ENCODE measurements around the gene DACT2. TPM values are rescaled to one million over a fixed set of nuclear protein-coding genes. Genes with fewer than 3 reads are reported as not detected.
"Not testable (repeated sequence)": the region's sequence is repeated elsewhere in the genome, so short reads cannot be mapped to it uniquely, and the experiment has no call there.

Gene DACT2
- total RNA-seq, 1 experiment from 2014 or later: not detected

GRCh38 chr6:168282985-168283685 is 36.4 kb downstream of the DACT2 start:
- Histone ChIP-seq H3K27ac (ENCODE audit: low read length) (no peak overlapping the region), H3K9me2 (replicated peaks; ENCODE audit: insufficient read depth, low read length) (no peaks in the 10 kb centered on the region), H3K4me2 (ENCODE audit: low read depth, low read length, poor library complexity, severe bottlenecking) (no peak overlapping the region), H3K9me3 (ENCODE audit: low read length) (no peaks in the 10 kb centered on the region), H3K4me3 (ENCODE audit: low read length) (no peak overlapping the region), H3K4me1 (ENCODE audit: low read length) (no peaks in the 10 kb centered on the region), H2AFZ (ENCODE audit: low read length) (no peak overlapping the region), H3K27me3 (ENCODE audit: low read length) (no peaks in the 10 kb centered on the region), H3K79me2 (ENCODE audit: low read length) (no peaks in the 10 kb centered on the region), H3K36me3 (ENCODE audit: insufficient read depth, low read length) (no peaks in the 10 kb centered on the region), H3K9ac (ENCODE audit: low read length) (no peak overlapping the region), H4K20me1 (ENCODE audit: insufficient read depth, low read depth, low read length) (0 out of 2 replicates have a peak, but pooled peaks cover 3% of the 10 kb centered on the region)
- DNase-seq: no peak

DNA sequence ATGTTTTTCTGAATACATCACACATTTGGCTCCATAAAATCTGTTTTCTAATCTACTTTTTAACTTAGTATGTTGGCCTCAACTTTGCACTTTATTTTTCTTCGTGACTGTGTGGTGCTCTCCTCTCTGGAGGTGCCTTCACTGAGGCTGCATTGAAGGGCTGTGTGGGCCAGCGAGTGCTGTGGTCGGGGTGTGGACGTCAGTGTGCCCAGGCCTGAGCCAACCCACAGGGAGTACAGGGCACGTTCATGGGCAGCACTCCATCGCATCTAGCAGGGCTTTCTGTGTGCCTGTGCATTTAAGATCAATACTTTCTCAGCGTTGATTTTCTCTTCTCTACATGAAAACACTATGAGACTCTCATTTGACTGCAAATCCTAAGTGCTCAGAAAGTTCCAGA is 37.8 kb downstream of the DACT2 start:
- Histone ChIP-seq H3K9me2 (replicated peaks; ENCODE audit: insufficient read depth, low read length) (no peaks in the 10 kb centered on the region), H3K27ac (ENCODE audit: low read length) (no peak overlapping the region), H3K79me2 (ENCODE audit: low read length) (no peaks in the 10 kb centered on the region), H3K36me3 (ENCODE audit: insufficient read depth, low read length) (no peaks in the 10 kb centered on the region), H3K9me3 (ENCODE audit: low read length) (no peaks in the 10 kb centered on the region), H3K27me3 (ENCODE audit: low read length) (no peaks in the 10 kb centered on the region), H3K4me3 (ENCODE audit: low read length) (no peak overlapping the region), H3K4me1 (ENCODE audit: low read length) (no peaks in the 10 kb centered on the region), H4K20me1 (ENCODE audit: insufficient read depth, low read depth, low read length) (0 out of 2 replicates have a peak, but pooled peaks cover 3% of the 10 kb centered on the region), H3K4me2 (ENCODE audit: low read depth, low read length, poor library complexity, severe bottlenecking) (no peak overlapping the region), H3K9ac (ENCODE audit: low read length) (no peak overlapping the region), H2AFZ (ENCODE audit: low read length) (no peak overlapping the region)
- no peak for DNase-seq

- H3K9ac ChIP-seq (ENCODE audit: low read length); H3K79me2 ChIP-seq (ENCODE audit: low read length); DNase-seq: not testable (repeated sequence)
These were observed 38.3 kb downstream of the DACT2 start for GRCh38 chr6:168281314-168281713.

GRCh38 chr6:168280899-168281245 is 38.7 kb downstream of the DACT2 start:
- no peaks in the 10 kb centered on the region for H3K79me2 ChIP-seq (ENCODE audit: low read length)
- no peaks in the 10 kb centered on the region for H3K9me3 ChIP-seq (ENCODE audit: low read length)
- no peak for DNase-seq
- H3K27ac ChIP-seq (ENCODE audit: low read length): no peak overlapping the region
- no peak overlapping the region for H3K4me3 ChIP-seq (ENCODE audit: low read length)
- no peak overlapping the region for H2AFZ ChIP-seq (ENCODE audit: low read length)
- no peaks in the 10 kb centered on the region for H3K9me2 ChIP-seq (replicated peaks; ENCODE audit: insufficient read depth, low read length)
- no peaks in the 10 kb centered on the region for H3K36me3 ChIP-seq (ENCODE audit: insufficient read depth, low read length)
- H3K9ac ChIP-seq (ENCODE audit: low read length): no peak overlapping the region
- H4K20me1 ChIP-seq (ENCODE audit: insufficient read depth, low read depth, low read length): 0 out of 2 replicates have a peak, but pooled peaks cover 3% of the 10 kb centered on the region
- no peaks in the 10 kb centered on the region for H3K4me1 ChIP-seq (ENCODE audit: low read length)
- no peaks in the 10 kb centered on the region for H3K27me3 ChIP-seq (ENCODE audit: low read length)
- H3K4me2 ChIP-seq (ENCODE audit: low read depth, low read length, poor library complexity, severe bottlenecking): no peak overlapping the region

More at GRCh38 chr6:168281314-168281713, 38.3 kb downstream of the DACT2 start:
- H3K36me3 ChIP-seq (ENCODE audit: insufficient read depth, low read length); H3K9me2 ChIP-seq (replicated peaks; ENCODE audit: insufficient read depth, low read length); H3K4me1 ChIP-seq (ENCODE audit: low read length); H4K20me1 ChIP-seq (ENCODE audit: insufficient read depth, low read depth, low read length); H3K4me2 ChIP-seq (ENCODE audit: low read depth, low read length, poor library complexity, severe bottlenecking); H3K4me3 ChIP-seq (ENCODE audit: low read length); H3K27me3 ChIP-seq (ENCODE audit: low read length); H2AFZ ChIP-seq (ENCODE audit: low read length); H3K27ac ChIP-seq (ENCODE audit: low read length); H3K9me3 ChIP-seq (ENCODE audit: low read length): not testable (repeated sequence)

DNA sequence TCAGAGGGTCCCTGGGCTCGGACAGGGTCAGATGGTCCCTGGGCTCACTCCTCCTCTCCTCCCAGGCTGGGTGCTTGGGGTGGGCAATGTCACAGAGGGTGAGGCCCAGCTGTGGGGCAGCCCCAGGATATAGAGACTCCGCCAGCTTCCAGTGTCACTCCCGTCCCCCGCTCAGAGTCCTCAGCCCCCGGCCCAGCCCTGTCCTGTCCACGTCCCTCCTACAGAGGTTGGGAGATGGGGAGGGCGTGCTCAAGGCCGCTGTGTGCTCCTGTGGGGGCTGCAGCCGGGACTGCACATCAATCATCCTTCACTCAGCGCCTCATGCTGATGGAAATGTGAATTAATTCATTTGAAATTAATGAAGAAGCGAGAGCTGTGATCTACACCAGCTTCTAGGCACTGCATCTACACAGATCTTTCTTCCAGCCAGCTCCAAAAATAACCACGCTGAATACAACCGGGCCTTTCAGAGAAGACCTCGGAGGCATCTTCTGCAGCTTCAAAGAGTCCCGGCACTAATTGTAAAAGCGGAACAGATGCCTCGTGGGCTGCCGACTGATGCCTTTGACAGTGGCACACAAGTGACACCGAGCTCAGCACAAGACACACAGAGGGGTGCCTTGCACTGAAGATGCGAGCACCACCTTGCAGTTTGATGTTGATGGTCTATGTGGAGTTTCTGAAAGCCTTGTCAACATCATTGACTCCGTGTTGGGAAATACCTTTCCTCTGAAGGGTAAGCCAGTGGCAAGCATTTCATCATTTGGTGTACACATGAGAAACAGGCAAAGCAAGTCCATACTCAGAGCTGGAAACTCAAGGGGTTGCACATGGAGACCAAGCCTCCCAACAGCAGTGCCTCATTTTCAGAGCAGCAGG is 39.3 kb downstream of the DACT2 start:
- no peaks in the 10 kb centered on the region for H3K4me1 ChIP-seq (ENCODE audit: low read length)

DNA sequence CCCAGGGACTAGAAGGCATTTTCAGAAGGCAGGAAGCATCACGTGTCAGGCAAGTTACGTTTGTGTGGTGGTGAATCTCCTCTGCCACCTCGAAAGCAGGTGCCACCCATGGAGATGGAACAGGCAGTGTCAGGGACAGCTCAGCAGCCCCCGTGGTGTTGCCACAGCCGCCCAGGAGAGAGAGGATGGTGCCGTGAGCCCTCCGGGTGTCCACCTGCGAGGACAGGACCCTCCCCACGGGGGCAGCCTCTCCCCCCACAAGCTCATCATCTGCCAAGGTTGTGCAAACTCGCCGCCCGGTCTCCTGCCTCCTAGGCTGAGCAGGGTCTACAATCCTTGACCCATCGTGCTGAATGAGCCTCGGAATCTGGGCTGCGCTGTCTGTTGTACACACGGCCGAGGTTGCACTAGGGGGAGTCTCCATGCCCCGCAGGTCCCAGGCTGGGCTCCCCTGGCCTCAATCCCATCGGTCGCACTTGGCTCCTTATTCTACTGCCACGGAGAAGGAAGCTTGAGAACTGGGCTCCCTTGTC is 40.1 kb downstream of the DACT2 start:
- no peak for DNase-seq
- H2AFZ ChIP-seq (ENCODE audit: low read length): no peak overlapping the region
- H3K36me3 ChIP-seq (ENCODE audit: insufficient read depth, low read length): no peaks in the 10 kb centered on the region
- no peaks in the 10 kb centered on the region for H3K79me2 ChIP-seq (ENCODE audit: low read length)
- H3K4me2 ChIP-seq (ENCODE audit: low read depth, low read length, poor library complexity, severe bottlenecking): no peak overlapping the region
- no peaks in the 10 kb centered on the region for H3K9me3 ChIP-seq (ENCODE audit: low read length)
- H3K27ac ChIP-seq (ENCODE audit: low read length): no peak overlapping the region
- no peaks in the 10 kb centered on the region for H3K4me1 ChIP-seq (ENCODE audit: low read length)
- H3K9ac ChIP-seq (ENCODE audit: low read length): no peak overlapping the region
- H3K4me3 ChIP-seq (ENCODE audit: low read length): no peak overlapping the region
- H3K9me2 ChIP-seq (replicated peaks; ENCODE audit: insufficient read depth, low read length): no peaks in the 10 kb centered on the region
- H4K20me1 ChIP-seq (ENCODE audit: insufficient read depth, low read depth, low read length): 0 out of 2 replicates have a peak, but pooled peaks cover 3% of the 10 kb centered on the region
- no peaks in the 10 kb centered on the region for H3K27me3 ChIP-seq (ENCODE audit: low read length)

More for the DNA sequence above, 39.3 kb downstream of the DACT2 start:
- no peak overlapping the region for H3K4me2 ChIP-seq (ENCODE audit: low read depth, low read length, poor library complexity, severe bottlenecking)
- H3K79me2 ChIP-seq (ENCODE audit: low read length): no peaks in the 10 kb centered on the region
- no peak overlapping the region for H3K9ac ChIP-seq (ENCODE audit: low read length)
- DNase-seq: no peak
- 0 out of 2 replicates have a peak, but pooled peaks cover 3% of the 10 kb centered on the region for H4K20me1 ChIP-seq (ENCODE audit: insufficient read depth, low read depth, low read length)
- no peaks in the 10 kb centered on the region for H3K9me3 ChIP-seq (ENCODE audit: low read length)
- H2AFZ ChIP-seq (ENCODE audit: low read length): no peak overlapping the region
- no peaks in the 10 kb centered on the region for H3K9me2 ChIP-seq (replicated peaks; ENCODE audit: insufficient read depth, low read length)
- no peak overlapping the region for H3K4me3 ChIP-seq (ENCODE audit: low read length)
- no peaks in the 10 kb centered on the region for H3K27me3 ChIP-seq (ENCODE audit: low read length)
- H3K36me3 ChIP-seq (ENCODE audit: insufficient read depth, low read length): no peaks in the 10 kb centered on the region
- H3K27ac ChIP-seq (ENCODE audit: low read length): no peak overlapping the region

DNA sequence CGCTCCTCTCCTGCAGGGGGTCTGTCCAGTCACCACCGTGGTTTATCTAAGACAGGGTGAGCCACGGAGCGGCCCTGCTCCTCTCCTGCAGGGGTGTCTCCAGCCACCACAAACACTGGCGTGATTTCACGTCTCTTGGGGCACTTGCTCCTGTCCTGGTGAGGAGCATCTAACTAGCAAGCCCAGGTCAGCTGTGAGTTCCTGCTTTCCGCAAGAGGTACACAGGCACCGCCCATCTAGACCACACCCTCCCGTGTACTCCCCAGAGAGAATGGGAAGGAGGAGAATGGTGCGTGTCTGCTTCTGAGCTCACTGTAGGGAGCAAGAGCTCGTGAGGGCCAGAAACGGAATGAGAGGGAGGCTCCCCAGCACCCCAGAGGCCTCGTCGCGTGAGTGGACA is 40.7 kb downstream of the DACT2 start:
- H4K20me1 ChIP-seq (ENCODE audit: insufficient read depth, low read depth, low read length): 0 out of 2 replicates have a peak, but pooled peaks cover 3% of the 10 kb centered on the region
- H3K4me3 ChIP-seq (ENCODE audit: low read length): no peak overlapping the region
- H3K4me2 ChIP-seq (ENCODE audit: low read depth, low read length, poor library complexity, severe bottlenecking): no peak overlapping the region
- H3K9ac ChIP-seq (ENCODE audit: low read length): no peak overlapping the region
- H2AFZ ChIP-seq (ENCODE audit: low read length): no peak overlapping the region
- no peaks in the 10 kb centered on the region for H3K9me2 ChIP-seq (replicated peaks; ENCODE audit: insufficient read depth, low read length)
- no peaks in the 10 kb centered on the region for H3K79me2 ChIP-seq (ENCODE audit: low read length)
- H3K27ac ChIP-seq (ENCODE audit: low read length): no peak overlapping the region
- no peaks in the 10 kb centered on the region for H3K4me1 ChIP-seq (ENCODE audit: low read length)
- no peaks in the 10 kb centered on the region for H3K9me3 ChIP-seq (ENCODE audit: low read length)
- no peaks in the 10 kb centered on the region for H3K36me3 ChIP-seq (ENCODE audit: insufficient read depth, low read length)
- no peaks in the 10 kb centered on the region for H3K27me3 ChIP-seq (ENCODE audit: low read length)
- DNase-seq: no peak

- Histone ChIP-seq H3K9me3 (ENCODE audit: low read length) (no peaks in the 10 kb centered on the region), H3K9me2 (replicated peaks; ENCODE audit: insufficient read depth, low read length) (no peaks in the 10 kb centered on the region), H3K9ac (ENCODE audit: low read length) (no peak overlapping the region), H3K27me3 (ENCODE audit: low read length) (no peaks in the 10 kb centered on the region), H3K4me1 (ENCODE audit: low read length) (no peaks in the 10 kb centered on the region), H3K79me2 (ENCODE audit: low read length) (no peaks in the 10 kb centered on the region), H4K20me1 (ENCODE audit: insufficient read depth, low read depth, low read length) (0 out of 2 replicates have a peak, but pooled peaks cover 3% of the 10 kb centered on the region), H3K27ac (ENCODE audit: low read length) (no peak overlapping the region), H3K4me3 (ENCODE audit: low read length) (no peak overlapping the region), H3K36me3 (ENCODE audit: insufficient read depth, low read length) (no peaks in the 10 kb centered on the region), H3K4me2 (ENCODE audit: low read depth, low read length, poor library complexity, severe bottlenecking) (no peak overlapping the region), H2AFZ (ENCODE audit: low read length) (no peak overlapping the region)
- DNase-seq: no peak
These were observed 42.3 kb downstream of the DACT2 start for GRCh38 chr6:168277274-168277669.
